HEK293 (cell line): Measurements from ENCODE around the gene RAB11A.

Experiments
- ELK4 ChIP-seq: IDR thresholded peaks from 2 replicates; pipeline ENCODE4 v1.6.1; 2011; ENCODE audit warnings: mild to moderate bottlenecking, low read depth, low read length, borderline replicate concordance
- GLIS2 ChIP-seq: fragments of 450-650 bp; formaldehyde crosslinking; IDR thresholded peaks from 2 replicates; pipeline ENCODE4 v1.5.1; 2016; ENCODE audit warnings: missing biosample characterization, missing genetic modification characterization
- HOXC10 ChIP-seq: sonication (generic); formaldehyde crosslinking; IDR thresholded peaks from 2 replicates; pipeline ENCODE4 v1.8.1; 2023; ENCODE audit warnings: mild to moderate bottlenecking, missing genetic modification reagents
- KLF8 ChIP-seq: fragments of 450-650 bp; formaldehyde crosslinking; IDR thresholded peaks from 2 replicates; pipeline ENCODE4 v1.5.1; 2016; ENCODE audit warnings: missing biosample characterization, missing genetic modification characterization
- MEIS1 ChIP-seq: sonication (generic); formaldehyde crosslinking; IDR thresholded peaks from 2 replicates; pipeline ENCODE4 v1.8.1; 2022; ENCODE audit warnings: missing genetic modification reagents, mild to moderate bottlenecking, borderline replicate concordance
- MZF1 ChIP-seq: fragments of 450-650 bp; formaldehyde crosslinking; IDR thresholded peaks from 2 replicates; pipeline ENCODE4 v1.5.1; 2017; ENCODE audit warnings: missing biosample characterization, missing genetic modification characterization, borderline replicate concordance
- OSR2 ChIP-seq: fragments of 450-650 bp; formaldehyde crosslinking; IDR thresholded peaks from 2 replicates; pipeline ENCODE4 v1.5.1; 2016; ENCODE audit warnings: missing biosample characterization, missing genetic modification characterization
- PBX3 ChIP-seq: sonication (generic); formaldehyde crosslinking; IDR thresholded peaks from 2 replicates; pipeline ENCODE4 v1.8.1; 2022; ENCODE audit warnings: mild to moderate bottlenecking, moderate library complexity, missing genetic modification reagents
- ZBTB1 ChIP-seq: fragments of 450-650 bp; formaldehyde crosslinking; IDR thresholded peaks from 2 replicates; pipeline ENCODE4 v1.5.1; 2016; ENCODE audit warnings: missing biosample characterization, missing genetic modification characterization
- ZBTB49 ChIP-seq: fragments of 450-650 bp; formaldehyde crosslinking; IDR thresholded peaks from 2 replicates; pipeline ENCODE4 v1.5.1; 2016; ENCODE audit warnings: missing biosample characterization, missing genetic modification characterization, low read depth
- ZBTB8A ChIP-seq: fragments of 450-650 bp; formaldehyde crosslinking; IDR thresholded peaks from 2 replicates; pipeline ENCODE4 v1.5.1; 2016; ENCODE audit warnings: missing biosample characterization, missing genetic modification characterization
- ZFHX2 ChIP-seq: fragments of 450-650 bp; formaldehyde crosslinking; conservative IDR thresholded peaks from 2 replicates; pipeline ENCODE4 v1.5.1; 2016; ENCODE audit warnings: missing biosample characterization, missing genetic modification characterization
- ZNF112 ChIP-seq: fragments of 450-650 bp; formaldehyde crosslinking; IDR thresholded peaks from 2 replicates; pipeline ENCODE4 v1.5.0; 2017; ENCODE audit warnings: missing biosample characterization, missing genetic modification characterization
- ZNF148 ChIP-seq: fragments of 450-650 bp; formaldehyde crosslinking; IDR thresholded peaks from 2 replicates; pipeline ENCODE4 v1.5.0; 2017; ENCODE audit warnings: missing biosample characterization, missing genetic modification characterization, borderline replicate concordance
- ZNF169 ChIP-seq: fragments of 450-650 bp; formaldehyde crosslinking; IDR thresholded peaks from 2 replicates; pipeline ENCODE4 v1.5.1; 2016; ENCODE audit warnings: missing biosample characterization, missing genetic modification characterization
- ZNF184 ChIP-seq: fragments of 450-650 bp; IDR thresholded peaks from 2 replicates; pipeline ENCODE4 v1.5.1; 2018; ENCODE audit warnings: missing biosample characterization, mild to moderate bottlenecking, missing genetic modification characterization
- ZNF202 ChIP-seq: fragments of 450-650 bp; formaldehyde crosslinking; IDR thresholded peaks from 2 replicates; pipeline ENCODE4 v1.5.1; 2016; ENCODE audit warnings: missing biosample characterization, missing genetic modification characterization, borderline replicate concordance
- ZNF311 ChIP-seq: fragments of 450-650 bp; formaldehyde crosslinking; IDR thresholded peaks from 2 replicates; pipeline ENCODE4 v1.5.1; 2017; ENCODE audit warnings: missing biosample characterization, missing genetic modification characterization, borderline replicate concordance
- ZNF341 ChIP-seq: fragments of 450-650 bp; formaldehyde crosslinking; IDR thresholded peaks from 2 replicates; pipeline ENCODE4; 2016; ENCODE audit warnings: low read depth, missing biosample characterization, missing genetic modification characterization
- ZNF354C ChIP-seq: fragments of 450-650 bp; formaldehyde crosslinking; IDR thresholded peaks from 2 replicates; pipeline ENCODE4 v1.5.1; 2016; ENCODE audit warnings: missing biosample characterization, missing genetic modification characterization, low read depth, borderline replicate concordance
- ZNF391 ChIP-seq: fragments of 450-650 bp; formaldehyde crosslinking; IDR thresholded peaks from 2 replicates; pipeline ENCODE4 v1.5.1; 2016; ENCODE audit warnings: low read depth, missing biosample characterization, missing genetic modification characterization, borderline replicate concordance
- ZNF404 ChIP-seq: fragments of 450-650 bp; formaldehyde crosslinking; IDR thresholded peaks from 2 replicates; pipeline ENCODE4 v1.5.1; 2017; ENCODE audit warnings: missing biosample characterization, missing genetic modification characterization
- ZNF510 ChIP-seq: fragments of 450-650 bp; formaldehyde crosslinking; IDR thresholded peaks from 2 replicates; pipeline ENCODE4 v1.5.1; 2018; ENCODE audit warnings: mild to moderate bottlenecking, missing genetic modification characterization, missing biosample characterization; ENCODE audit not compliant: insufficient replicate concordance
- ZNF549 ChIP-seq: fragments of 450-650 bp; IDR thresholded peaks from 2 replicates; pipeline ENCODE4 v1.5.1; 2018; ENCODE audit warnings: missing biosample characterization, missing genetic modification characterization, mild to moderate bottlenecking, inconsistent platforms, moderate library complexity
- ZNF555 ChIP-seq: fragments of 450-650 bp; formaldehyde crosslinking; conservative IDR thresholded peaks from 2 replicates; pipeline ENCODE4 v1.5.1; 2017; ENCODE audit warnings: missing biosample characterization, mild to moderate bottlenecking, missing genetic modification characterization, inconsistent platforms
- ZNF621 ChIP-seq: fragments of 450-650 bp; formaldehyde crosslinking; IDR thresholded peaks from 2 replicates; pipeline ENCODE4 v1.5.1; 2017; ENCODE audit warnings: missing biosample characterization, missing genetic modification characterization
- ZNF654 ChIP-seq: fragments of 450-650 bp; formaldehyde crosslinking; IDR thresholded peaks from 2 replicates; pipeline ENCODE4 v1.5.1; 2016; ENCODE audit warnings: low read depth, missing biosample characterization, missing genetic modification characterization
- ZSCAN18 ChIP-seq: fragments of 450-650 bp; formaldehyde crosslinking; IDR thresholded peaks from 2 replicates; pipeline ENCODE4 v1.5.1; 2016; ENCODE audit warnings: missing biosample characterization, missing genetic modification characterization
- ZSCAN5A ChIP-seq: fragments of 450-650 bp; formaldehyde crosslinking; IDR thresholded peaks from 2 replicates; pipeline ENCODE4 v1.5.1; 2016; ENCODE audit warnings: missing biosample characterization, missing genetic modification characterization

The RAB11A gene

DNA sequence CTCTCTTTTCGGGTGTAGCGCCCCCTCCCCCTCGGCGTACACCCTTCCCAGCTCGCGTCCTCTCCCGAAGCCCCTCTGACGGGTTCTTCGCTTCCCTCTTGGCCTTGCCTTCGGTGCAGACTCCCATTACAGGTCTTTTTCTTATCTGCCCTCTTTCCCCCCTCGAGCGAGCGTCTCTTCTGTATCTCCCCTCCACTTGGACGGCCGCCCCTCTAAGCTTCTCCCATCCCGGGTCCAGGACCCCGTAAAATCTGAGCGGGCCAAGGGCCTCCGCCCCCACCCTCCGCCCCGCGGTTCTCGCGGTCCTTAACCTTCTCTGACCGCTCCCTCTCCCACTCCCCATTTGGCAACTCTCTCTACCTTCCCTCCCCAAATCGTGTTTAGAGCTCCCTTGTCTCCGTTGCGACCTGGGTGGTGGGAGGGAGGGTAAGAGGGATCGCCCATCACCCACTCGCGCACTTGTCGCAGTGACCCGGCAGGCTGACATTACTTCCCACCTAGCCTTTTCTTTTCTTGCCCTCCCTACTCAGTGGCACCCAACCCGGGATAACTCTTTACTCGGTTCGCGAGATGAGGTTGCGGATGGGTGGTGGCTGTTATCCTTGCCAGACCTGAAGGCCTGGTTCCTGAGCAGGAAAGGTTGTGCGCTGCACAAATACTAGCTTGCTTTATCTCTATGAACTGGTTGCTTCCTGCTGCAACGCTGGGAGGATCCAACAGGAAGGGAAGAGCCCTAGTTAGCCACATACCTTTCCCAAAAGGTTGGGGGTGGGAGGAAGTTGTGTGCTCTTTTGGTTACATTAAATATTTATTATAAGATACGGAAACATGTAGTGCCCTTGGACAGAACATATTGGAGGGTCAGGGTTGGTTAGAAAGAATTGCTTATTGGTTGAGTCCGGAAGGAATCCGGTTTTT, 922 bp downstream of the RAB11A start (continued):
- TF ChIP-seq ZNF202 (tag by site-specific recombination): no peak
- no peak for TF ChIP-seq ZNF549 (tag by site-specific recombination)
- peak; percentile 62 for TF ChIP-seq ZBTB8A (tag by site-specific recombination)
- TF ChIP-seq ZBTB49 (tag by site-specific recombination): no peak
- no peak for TF ChIP-seq PBX3 (CRISPR knock-in tag)
- TF ChIP-seq ZNF654 (tag by site-specific recombination): no peak
- TF ChIP-seq ZNF341: peak; percentile 96
- TF ChIP-seq ZNF391 (tag by site-specific recombination): peak; percentile 13; the same call in 1 of the 2 replicates
- no peak for TF ChIP-seq ZNF169
- no peak for TF ChIP-seq ZNF184 (tag by site-specific recombination)
- TF ChIP-seq KLF8 (tag by site-specific recombination): no peak
- TF ChIP-seq ZNF148: no peak
- no peak for TF ChIP-seq ZNF621 (tag by site-specific recombination)
- no peak for TF ChIP-seq ZNF311 (tag by site-specific recombination)
- TF ChIP-seq HOXC10 (CRISPR knock-in tag): no peak
- TF ChIP-seq ZSCAN5A (tag by site-specific recombination): no peak
- TF ChIP-seq GLIS2 (tag by site-specific recombination): no peak
- peak; percentile 76 for TF ChIP-seq MZF1 (tag by site-specific recombination)
- no peak for TF ChIP-seq ZNF354C (tag by site-specific recombination)
- no peak for TF ChIP-seq ZNF510 (tag by site-specific recombination)
- no peak; the same call in 1 of the 2 replicates for TF ChIP-seq ELK4
- no peak for TF ChIP-seq ZBTB1 (tag by site-specific recombination)
- no peak for TF ChIP-seq ZSCAN18 (tag by site-specific recombination)
- TF ChIP-seq ZNF404 (tag by site-specific recombination): no peak
- no peak for TF ChIP-seq ZNF555
- TF ChIP-seq ZNF112 (tag by site-specific recombination): no peak
- no peak for TF ChIP-seq MEIS1 (CRISPR knock-in tag)
- TF ChIP-seq ZFHX2 (tag by site-specific recombination): peak; percentile 72
- no peak for TF ChIP-seq OSR2 (tag by site-specific recombination)
